GM13976 (cell line): ENCODE results near the gene LRP1B.

Source experiments
- DNase-seq: peaks from one replicate; pipeline ENCODE4 v3.0.0; 2012; ENCODE audit warnings: low spot score
- CTCF ChIP-seq: IDR thresholded peaks from 2 replicates; pipeline ENCODE4 v1.5.1; 2012; ENCODE audit warnings: borderline replicate concordance, mild to moderate bottlenecking; ENCODE audit not compliant: insufficient read depth; ENCODE audit errors: extremely low read depth, missing control alignments, control extremely low read depth
- in situ Hi-C: fragments of 300-500 bp; cut with MboI; formaldehyde crosslinking; loops from one replicate; pipeline ENCODE4 v1.12.0; 2022; ENCODE audit warnings: low sequenced_read_pairs, mixed read lengths, inconsistent platforms; ENCODE audit not compliant: unreplicated experiment

The LRP1B gene

DNA sequence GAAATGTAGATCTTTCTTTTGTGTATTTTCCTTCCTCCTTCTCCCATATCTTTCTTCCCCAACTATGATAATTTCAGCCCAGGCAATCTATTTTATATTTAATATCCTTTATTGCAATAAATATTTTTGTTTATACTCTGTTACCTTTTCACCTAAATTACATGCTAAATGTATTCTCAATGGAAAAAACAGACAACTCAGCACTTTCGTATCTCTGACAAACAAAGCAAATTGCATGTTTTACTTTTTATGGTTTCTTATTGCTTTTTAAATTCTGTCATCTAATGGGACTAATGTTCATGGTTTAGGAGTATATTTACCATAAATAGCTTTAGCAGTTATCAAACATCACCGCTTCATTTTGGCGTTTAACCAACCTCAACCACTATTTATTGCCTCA, 74.0 kb downstream of the LRP1B start:
- TF ChIP-seq CTCF, result no peak

DNA sequence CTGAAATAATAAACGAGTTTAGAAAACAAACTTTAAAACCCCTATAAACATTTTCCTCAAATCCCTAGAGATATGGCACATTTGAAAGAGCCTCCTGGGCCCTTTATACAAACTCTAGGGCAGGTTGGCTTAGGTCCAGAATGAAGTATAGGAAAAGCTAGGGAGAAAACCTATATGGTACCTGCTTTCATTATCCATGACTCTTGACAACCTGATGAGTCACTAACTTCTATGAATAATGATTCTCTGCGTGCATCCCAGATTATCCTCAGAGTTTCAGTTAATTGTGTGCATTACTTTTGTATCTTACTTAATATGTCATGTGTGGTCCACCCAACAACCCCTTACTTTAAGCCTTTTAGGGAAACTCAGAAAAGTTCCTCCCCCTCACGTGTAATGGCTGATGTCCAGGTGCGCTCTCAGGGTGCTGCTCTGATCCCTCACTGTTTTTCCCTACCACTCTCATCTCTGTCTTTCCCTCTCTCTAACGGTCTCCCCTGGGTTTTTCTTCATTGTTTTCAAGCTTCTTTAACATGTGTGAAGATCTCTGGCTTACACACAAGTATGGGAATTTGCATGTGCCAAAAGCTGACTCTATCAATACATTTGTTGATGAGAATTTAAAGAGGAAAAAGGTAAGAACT, 78.5 kb downstream of the LRP1B start:
- in situ Hi-C loops, result no loop called here

More for the DNA sequence above, 74.0 kb downstream of the LRP1B start:
- in situ Hi-C loops, result no loop called here
- DNase-seq, result no peak

GRCh38 chr2:142048581-142048980, 82.2 kb downstream of the LRP1B start:
- no peak for TF ChIP-seq CTCF
- in situ Hi-C loops, result no loop called here
- DNase-seq, result no peak

More for the DNA sequence above, 78.5 kb downstream of the LRP1B start:
- no peak for TF ChIP-seq CTCF
- DNase-seq, result no peak

- in situ Hi-C loops, result no loop called here
- no peak for DNase-seq
- no peak for TF ChIP-seq CTCF
These were observed 85.2 kb downstream of the LRP1B start for GRCh38 chr2:142045641-142046040.

DNA sequence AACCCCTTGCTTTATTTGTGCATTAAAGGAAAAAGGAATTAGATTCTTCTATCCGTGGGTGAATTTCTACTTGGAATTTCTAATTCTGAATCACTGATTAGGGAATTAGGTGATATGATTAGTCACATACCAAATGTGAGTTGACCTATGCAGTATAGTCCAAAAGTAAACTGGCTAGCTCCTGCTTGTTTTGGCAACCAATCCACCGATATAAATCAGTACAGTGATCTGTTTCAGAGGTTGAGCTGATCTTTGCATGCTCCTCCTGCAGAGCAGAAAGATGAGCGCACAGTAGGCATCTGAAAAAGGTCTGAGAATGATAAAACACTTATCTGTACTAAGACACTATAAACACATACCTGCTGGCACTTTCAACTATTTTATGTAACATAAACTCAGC, 86.6 kb downstream of the LRP1B start:
- DNase-seq, result no peak
- TF ChIP-seq CTCF, result no peak
- in situ Hi-C loops, result no loop called here

- in situ Hi-C loops, result no loop called here
- TF ChIP-seq CTCF, result no peak
- no peak for DNase-seq
These were observed 88.1 kb downstream of the LRP1B start for GRCh38 chr2:142042536-142043199.
